Activated B cell treated with CpG ODN at 0.5 μM for 24 hours (primary cell): ENCODE data around the gene NOD1. TPM values are rescaled to one million over a fixed set of nuclear protein-coding genes. Genes with fewer than 3 reads are reported as not detected.
A peak's percentile ranks its signal among the peaks of the same experiment; 100 is the strongest.

ENCODE experiments used
- ATAC-seq: fragments of 200-7000 bp; cut with Tn5 transposase; one replicate; pipeline ENCODE4 v1.10.0; 2021; ENCODE audit warnings: low read depth, mild to moderate bottlenecking, moderate library complexity
- CTCF ChIA-PET: fragments of 350-600 bp; sonication (Branson Sonifier 250); formaldehyde crosslinking; loops from one replicate; lab custom pipeline; 2021; ENCODE audit warnings: antibody characterized with exemption; lab: Charles Lee
- POLR2A ChIA-PET: fragments of 350-600 bp; sonication (Branson Sonifier 250); formaldehyde crosslinking; loops from one replicate; lab custom pipeline; 2021; ENCODE audit warnings: antibody characterized with exemption; lab: Charles Lee
- DNase-seq: peaks from one replicate; pipeline ENCODE4 v3.0.0; 2022
- H3K27ac Mint-ChIP-seq: one replicate; pipeline ENCODE4 v1.8.0; 2020; ENCODE audit warnings: mixed read lengths
- H3K27me3 Mint-ChIP-seq: one replicate; pipeline ENCODE4 v1.8.0; 2021; ENCODE audit warnings: mixed read lengths
- H3K36me3 Mint-ChIP-seq: one replicate; pipeline ENCODE4 v1.8.0; 2021; ENCODE audit warnings: low read depth, mixed read lengths
- H3K4me1 Mint-ChIP-seq: one replicate; pipeline ENCODE4 v1.8.0; 2021; ENCODE audit warnings: mixed read lengths
- H3K4me3 Mint-ChIP-seq: one replicate; pipeline ENCODE4 v1.8.0; 2020; ENCODE audit warnings: mild to moderate bottlenecking, mixed read lengths
- H3K9me3 Mint-ChIP-seq: one replicate; pipeline ENCODE4 v1.8.0; 2020; ENCODE audit warnings: mixed read lengths
- intact Hi-C: fragments of 100-400 bp; cut with micrococcal nuclease; formaldehyde crosslinking; loops from one replicate; pipeline ENCODE4 v1.15.1; 2024
- total RNA-seq: library from RNA; stranded (reverse); gene quantifications from 2 replicates; pipeline ENCODE4 v1.2.3, GENCODE V29; 2022
- TF ChIP-seq, protein P1 (sequence below): fragments of 200-600 bp; IDR thresholded peaks from one replicate; pipeline ENCODE4 v1.8.0; 2022; ENCODE audit warnings: antibody characterized with exemption, mild to moderate bottlenecking

The NOD1 gene
- total RNA-seq, 1 donor from 2014 or later: 14.0 TPM

DNA sequence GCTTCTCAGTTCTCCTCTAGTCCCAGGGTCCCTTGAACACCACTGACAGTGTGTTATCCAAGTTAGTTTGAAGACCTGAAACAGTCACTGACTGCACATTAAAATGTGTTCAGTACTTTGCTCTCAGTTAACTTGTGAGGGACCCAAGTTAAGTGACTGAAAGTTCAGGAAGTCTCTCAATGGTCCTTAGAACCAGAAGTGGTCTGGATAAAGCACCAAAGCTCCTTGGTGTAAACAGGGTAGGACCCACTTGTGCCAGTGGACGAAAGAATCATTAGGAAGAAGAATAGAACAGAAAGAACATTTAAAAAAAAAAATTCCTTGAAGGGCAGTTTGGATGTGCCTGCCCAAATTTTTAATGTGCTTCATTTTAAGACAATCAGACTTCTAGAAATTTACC lies 45.1 kb downstream of the NOD1 start:
- intact Hi-C loops: no loop called here
- Mint-ChIP-seq H3K27ac (peak overlapping the region; percentile 82), H3K27me3 (no peaks in the 10 kb centered on the region), H3K36me3 (peaks cover 66% of the 10 kb centered on the region), H3K4me1 (peaks cover 79% of the 10 kb centered on the region), H3K9me3 (peaks cover 3% of the 10 kb centered on the region), H3K4me3 (no peak overlapping the region)
- no peak for DNase-seq
- no peak for ATAC-seq
- CTCF ChIA-PET: no interaction called here
- POLR2A ChIA-PET: no interaction called here
- TF ChIP-seq, protein P1, sequence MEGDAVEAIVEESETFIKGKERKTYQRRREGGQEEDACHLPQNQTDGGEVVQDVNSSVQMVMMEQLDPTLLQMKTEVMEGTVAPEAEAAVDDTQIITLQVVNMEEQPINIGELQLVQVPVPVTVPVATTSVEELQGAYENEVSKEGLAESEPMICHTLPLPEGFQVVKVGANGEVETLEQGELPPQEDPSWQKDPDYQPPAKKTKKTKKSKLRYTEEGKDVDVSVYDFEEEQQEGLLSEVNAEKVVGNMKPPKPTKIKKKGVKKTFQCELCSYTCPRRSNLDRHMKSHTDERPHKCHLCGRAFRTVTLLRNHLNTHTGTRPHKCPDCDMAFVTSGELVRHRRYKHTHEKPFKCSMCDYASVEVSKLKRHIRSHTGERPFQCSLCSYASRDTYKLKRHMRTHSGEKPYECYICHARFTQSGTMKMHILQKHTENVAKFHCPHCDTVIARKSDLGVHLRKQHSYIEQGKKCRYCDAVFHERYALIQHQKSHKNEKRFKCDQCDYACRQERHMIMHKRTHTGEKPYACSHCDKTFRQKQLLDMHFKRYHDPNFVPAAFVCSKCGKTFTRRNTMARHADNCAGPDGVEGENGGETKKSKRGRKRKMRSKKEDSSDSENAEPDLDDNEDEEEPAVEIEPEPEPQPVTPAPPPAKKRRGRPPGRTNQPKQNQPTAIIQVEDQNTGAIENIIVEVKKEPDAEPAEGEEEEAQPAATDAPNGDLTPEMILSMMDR: no peak

DNA sequence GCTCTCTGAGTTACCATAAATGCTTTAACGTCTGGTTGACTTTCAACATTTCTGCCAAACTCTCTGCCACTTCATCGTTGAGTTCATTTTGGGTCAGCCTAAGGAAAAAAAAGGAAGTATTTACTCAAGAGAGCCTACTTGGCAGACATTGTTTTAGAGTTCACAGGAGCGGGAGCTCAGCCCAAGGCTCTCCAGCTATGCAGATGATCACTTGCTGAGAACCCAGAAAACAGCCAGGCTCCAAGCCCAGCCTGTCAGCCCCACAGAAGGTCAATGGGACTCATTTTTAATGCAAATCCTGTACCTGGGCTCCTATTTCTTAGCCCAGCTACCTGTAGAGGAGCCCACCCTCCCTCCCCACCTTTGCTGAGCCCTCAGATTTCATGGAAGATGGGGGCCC lies 45.5 kb downstream of the NOD1 start:
- DNase-seq (no peak), ATAC-seq (peak; percentile 19)
- H3K9me3 Mint-ChIP-seq: peaks cover 3% of the 10 kb centered on the region
- peak overlapping the region; percentile 82 for H3K27ac Mint-ChIP-seq
- peaks cover 62% of the 10 kb centered on the region for H3K36me3 Mint-ChIP-seq
- H3K27me3 Mint-ChIP-seq: no peaks in the 10 kb centered on the region
- CTCF ChIA-PET: no interaction called here
- POLR2A ChIA-PET: no interaction called here
- H3K4me3 Mint-ChIP-seq: no peak overlapping the region
- H3K4me1 Mint-ChIP-seq: peaks cover 82% of the 10 kb centered on the region
- intact Hi-C loops: no loop called here
- TF ChIP-seq, protein P1: no peak

DNA sequence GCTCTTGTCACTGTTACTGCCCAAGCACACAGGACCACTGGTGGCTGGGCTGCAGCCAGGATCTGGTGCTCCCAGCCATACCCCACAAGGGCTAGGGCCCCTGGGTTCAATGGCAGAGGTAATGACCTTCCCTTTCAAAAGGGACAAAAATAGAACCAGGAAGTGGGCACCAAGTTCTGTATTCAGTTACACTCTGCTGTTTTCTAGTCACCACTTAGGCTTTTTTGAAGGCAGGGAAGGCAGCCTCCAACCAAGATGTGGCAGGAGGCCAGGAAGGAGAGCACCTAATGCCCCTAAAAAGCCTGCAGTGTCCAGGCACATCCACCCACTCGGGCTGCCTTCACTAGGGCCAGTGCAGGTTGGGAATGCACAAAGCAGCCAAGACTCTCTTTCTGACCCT lies 47.8 kb downstream of the NOD1 start:
- Mint-ChIP-seq H3K9me3 (peaks cover 3% of the 10 kb centered on the region), H3K36me3 (peaks cover 63% of the 10 kb centered on the region), H3K27me3 (no peaks in the 10 kb centered on the region), H3K4me3 (no peak overlapping the region), H3K4me1 (peaks cover 75% of the 10 kb centered on the region), H3K27ac (peak overlapping the region; percentile 63)
- ChIA-PET CTCF (no interaction called here), POLR2A (no interaction called here)
- TF ChIP-seq, protein P1: no peak
- DNase-seq (no peak), ATAC-seq (no peak)
- intact Hi-C loops: no loop called here

DNA sequence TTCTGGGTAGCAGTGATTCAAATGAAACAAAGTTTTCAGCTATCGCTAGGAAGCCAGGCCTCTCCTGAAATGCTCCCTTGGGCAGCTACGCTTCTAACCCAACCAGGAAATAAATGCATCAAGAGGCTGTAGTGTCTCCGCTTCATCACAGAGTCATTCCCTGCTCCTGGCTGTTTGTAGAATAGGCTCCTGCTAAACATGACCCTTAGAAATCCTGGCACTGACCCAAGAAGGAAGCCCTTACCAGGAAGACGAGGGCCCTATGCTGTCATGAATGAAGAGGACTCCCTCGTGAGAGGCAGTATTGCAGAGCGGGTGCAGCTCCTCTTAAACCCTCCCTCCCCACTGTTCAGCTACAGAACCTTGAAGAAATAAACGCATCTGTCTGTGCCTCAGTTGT lies 48.3 kb downstream of the NOD1 start:
- Mint-ChIP-seq H3K27me3 (no peaks in the 10 kb centered on the region), H3K27ac (peak overlapping the region; percentile 63), H3K4me3 (no peak overlapping the region), H3K9me3 (peaks cover 3% of the 10 kb centered on the region), H3K36me3 (peaks cover 64% of the 10 kb centered on the region), H3K4me1 (peaks cover 70% of the 10 kb centered on the region)
- DNase-seq (no peak), ATAC-seq (no peak)
- intact Hi-C loops: no loop called here
- TF ChIP-seq, protein P1: no peak
- CTCF ChIA-PET: no interaction called here
- POLR2A ChIA-PET: no interaction called here

DNA sequence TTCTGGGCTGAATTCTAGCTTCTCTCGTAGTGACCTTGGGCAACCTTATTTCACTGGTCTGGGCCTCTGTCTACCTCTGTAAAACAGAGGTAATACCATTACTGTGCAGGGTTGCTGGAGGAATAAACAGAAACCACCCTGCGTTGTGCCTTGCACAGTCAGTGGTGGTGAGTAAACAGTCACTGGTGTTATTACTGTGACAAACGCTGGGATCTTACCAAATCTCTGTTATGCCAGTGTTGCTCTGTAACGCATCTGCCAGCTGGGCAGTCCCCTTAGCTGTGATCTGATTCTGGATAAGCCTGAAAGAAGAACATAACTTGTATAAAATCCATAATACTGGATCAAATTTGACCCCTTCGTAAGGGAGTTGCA lies 49.4 kb downstream of the NOD1 start:
- Mint-ChIP-seq H3K36me3 (peaks cover 64% of the 10 kb centered on the region), H3K27ac (peak overlapping the region; percentile 24), H3K4me3 (no peak overlapping the region), H3K4me1 (peaks cover 58% of the 10 kb centered on the region), H3K9me3 (peaks cover 3% of the 10 kb centered on the region), H3K27me3 (no peaks in the 10 kb centered on the region)
- ChIA-PET CTCF (interaction anchor here (0.7 to 1.1 kb wide), 2 partner anchors 16 to 135 kb away, joined by 3 read pairs; no protein-coding TSS in a partner anchor), POLR2A (interaction anchor here (1.1 kb wide), 1 partner anchor 49 kb away, joined by 3 read pairs; the partner anchor contains the start of gene NOD1)
- intact Hi-C loops: no loop called here
- TF ChIP-seq, protein P1: no peak
- DNase-seq (no peak), ATAC-seq (no peak)
